Activated CD8-positive, alpha-beta memory T cell treated with anti-CD3 and anti-CD28 coated beads, Interleukin-2, amount 50 U/mL, for 24 hours (primary cell): Measurements from ENCODE around the gene DDX60.

ENCODE experiments used
- DNase-seq: peaks from one replicate; pipeline ENCODE4 v3.0.0-alpha.2; 2020; ENCODE audit errors: extremely low read depth

The DDX60 gene

GRCh38 chr4:168208957-168209614 lies 109.5 kb downstream of the DDX60 start:
- no peak for DNase-seq

GRCh38 chr4:168203233-168203911 lies 115.2 kb downstream of the DDX60 start:
- DNase-seq: no peak

- no peak for DNase-seq
Measured at GRCh38 chr4:168200685-168201084, 117.9 kb downstream of the DDX60 start.

- DNase-seq: no peak
Measured at GRCh38 chr4:168199260-168199957, 119.1 kb downstream of the DDX60 start.

- DNase-seq: no peak
Measured at GRCh38 chr4:168197926-168198325, 120.6 kb downstream of the DDX60 start.

- DNase-seq: no peak
Measured at GRCh38 chr4:168188754-168189153, 129.8 kb downstream of the DDX60 start.

- DNase-seq: no peak
Measured at GRCh38 chr4:168183717-168184571, 134.6 kb downstream of the DDX60 start.

GRCh38 chr4:168177546-168178149 lies 140.9 kb downstream of the DDX60 start:
- DNase-seq: no peak

- DNase-seq: no peak
Measured at GRCh38 chr4:168174308-168174707, 144.2 kb downstream of the DDX60 start.

- DNase-seq: no peak
Measured at GRCh38 chr4:168167714-168168284, 150.8 kb downstream of the DDX60 start.
